ENCODE measurements around the gene FCHSD2.

GRCh38 chr11:73070653-73071052 lies 71.5 kb downstream of the FCHSD2 start:
- TF ChIP-seq POLR2A (IDR thresholded peaks at IDR 0.05) (no peak), CTCF (IDR thresholded peaks at IDR 0.05) (no peak)
